Activated T-cell treated with anti-CD3 and anti-CD28 coated beads for 1 hour (primary cell): ENCODE results near the gene SPDYE6.
"Not testable (repeated sequence)": the region's sequence is repeated elsewhere in the genome, so short reads cannot be mapped to it uniquely, and the experiment has no call there.

Experiments
- DNase-seq: peaks from one replicate; pipeline ENCODE4 v3.0.0-alpha.2; 2020; ENCODE audit warnings: low read depth

SPDYE6 gene

DNA sequence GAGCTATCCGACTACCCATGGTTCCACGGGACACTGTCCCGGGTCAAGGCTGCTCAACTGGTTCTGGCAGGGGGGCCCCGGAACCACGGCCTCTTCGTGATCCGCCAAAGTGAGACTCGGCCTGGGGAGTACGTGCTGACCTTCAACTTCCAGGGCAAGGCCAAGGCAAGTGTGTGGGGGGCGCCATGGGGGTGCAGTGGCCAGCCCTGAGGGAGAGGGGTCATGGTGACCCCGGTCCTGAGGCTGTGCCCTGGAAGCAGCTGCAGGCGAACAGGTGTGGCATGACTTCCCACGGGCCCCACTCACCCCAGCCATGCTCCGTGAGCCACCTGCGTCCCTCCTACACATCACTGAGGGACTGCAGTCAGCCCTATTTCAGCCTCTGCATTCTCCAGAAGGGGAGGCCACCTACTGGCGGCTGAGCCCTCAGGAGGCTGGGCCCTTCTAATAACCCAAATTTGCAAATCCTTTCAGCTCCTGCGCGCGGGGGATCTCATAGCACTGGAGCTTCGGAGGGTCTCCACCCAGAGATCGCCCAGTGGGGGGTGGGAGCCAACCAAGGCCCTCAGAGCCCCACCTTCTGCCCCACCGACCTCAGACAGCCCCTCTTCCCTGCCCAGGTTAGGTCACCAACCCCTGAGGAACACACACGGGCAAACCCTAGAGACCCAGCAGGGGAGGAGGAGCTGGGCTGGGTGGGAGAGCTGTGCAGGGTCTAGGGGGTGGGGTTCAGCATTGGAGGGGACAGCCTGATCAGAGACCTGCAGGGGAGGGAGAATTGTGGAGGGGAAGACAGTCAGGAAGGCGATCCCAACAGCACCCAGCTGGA is 38.8 kb downstream of the SPDYE6 start:
- DNase-seq: no peak

DNA sequence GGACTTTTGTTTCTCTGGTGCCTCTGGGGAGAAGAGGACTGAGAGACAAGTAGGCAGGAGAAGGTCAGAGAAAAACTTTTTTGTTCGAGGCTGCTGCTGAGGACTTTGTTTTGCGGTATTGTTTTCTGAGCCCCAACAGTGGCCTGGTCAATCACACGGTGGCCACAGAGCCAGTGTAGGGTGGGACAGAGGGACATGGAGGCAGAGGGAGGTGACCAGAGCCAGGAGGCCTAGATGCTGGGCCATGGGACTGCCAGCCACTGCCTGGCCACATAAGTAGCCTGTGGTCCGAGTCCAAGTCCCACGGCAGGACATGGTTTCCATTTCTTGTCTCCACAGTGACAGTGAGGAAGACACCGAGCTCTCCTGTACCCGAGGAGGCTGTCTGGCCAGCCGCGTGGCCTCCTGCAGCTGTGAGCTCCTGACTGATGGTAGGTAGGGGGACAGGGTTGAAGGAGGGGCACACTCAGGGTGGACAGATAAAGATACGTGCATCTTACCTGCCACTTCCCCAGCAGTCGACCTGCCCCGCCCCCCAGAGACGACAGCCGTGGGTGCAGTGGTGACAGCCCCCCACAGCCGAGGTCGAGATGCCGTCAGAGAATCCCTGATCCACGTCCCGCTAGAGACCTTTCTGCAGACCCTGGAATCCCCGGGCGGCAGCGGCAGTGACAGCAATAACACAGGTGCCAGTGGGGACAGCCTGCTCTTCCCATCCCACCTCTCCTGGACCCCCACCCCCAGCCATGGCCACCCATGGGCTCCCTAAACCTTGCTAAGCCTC is 42.1 kb downstream of the SPDYE6 start:
- DNase-seq: no peak

DNA sequence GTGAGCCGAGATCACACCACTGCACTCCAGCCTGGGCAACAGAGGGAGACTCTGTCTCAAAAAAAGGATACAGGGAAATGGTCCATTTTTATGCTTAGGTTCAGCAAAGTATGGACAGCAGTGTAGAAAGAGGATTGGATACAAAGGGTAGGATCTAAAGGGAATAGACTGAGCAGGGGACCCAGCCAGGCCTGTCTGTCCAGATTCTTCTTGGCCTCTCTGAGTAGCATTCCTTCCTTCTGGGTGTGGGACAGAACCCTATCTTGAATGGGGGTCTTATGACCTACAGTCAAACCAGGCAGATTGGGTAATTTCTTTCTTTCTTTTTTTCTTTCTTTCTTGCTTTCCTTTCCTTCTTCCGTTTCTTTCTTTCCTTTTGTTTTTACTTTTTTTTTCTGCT is 43.9 kb downstream of the SPDYE6 start:
- DNase-seq: no peak

DNA sequence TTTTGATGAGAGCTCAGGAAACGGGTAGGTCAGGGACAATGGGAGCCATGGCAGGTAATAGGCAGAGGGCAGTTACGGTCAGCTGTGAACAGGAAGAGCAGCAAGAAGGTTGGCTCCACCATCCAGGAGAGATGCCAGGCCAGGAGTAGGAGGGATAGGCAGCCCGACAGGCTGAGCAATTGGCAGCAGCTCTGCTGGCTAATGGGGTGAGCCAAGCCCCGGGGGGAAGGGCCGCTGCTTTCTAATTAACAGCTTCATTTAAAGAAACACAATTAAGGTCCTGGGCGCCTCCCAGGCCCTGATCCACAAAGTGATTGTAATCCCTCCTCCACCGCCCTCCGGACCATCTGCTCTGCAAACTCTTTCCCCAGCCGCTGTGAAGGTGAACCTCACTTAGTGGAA is 45.8 kb downstream of the SPDYE6 start:
- DNase-seq: no peak

DNA sequence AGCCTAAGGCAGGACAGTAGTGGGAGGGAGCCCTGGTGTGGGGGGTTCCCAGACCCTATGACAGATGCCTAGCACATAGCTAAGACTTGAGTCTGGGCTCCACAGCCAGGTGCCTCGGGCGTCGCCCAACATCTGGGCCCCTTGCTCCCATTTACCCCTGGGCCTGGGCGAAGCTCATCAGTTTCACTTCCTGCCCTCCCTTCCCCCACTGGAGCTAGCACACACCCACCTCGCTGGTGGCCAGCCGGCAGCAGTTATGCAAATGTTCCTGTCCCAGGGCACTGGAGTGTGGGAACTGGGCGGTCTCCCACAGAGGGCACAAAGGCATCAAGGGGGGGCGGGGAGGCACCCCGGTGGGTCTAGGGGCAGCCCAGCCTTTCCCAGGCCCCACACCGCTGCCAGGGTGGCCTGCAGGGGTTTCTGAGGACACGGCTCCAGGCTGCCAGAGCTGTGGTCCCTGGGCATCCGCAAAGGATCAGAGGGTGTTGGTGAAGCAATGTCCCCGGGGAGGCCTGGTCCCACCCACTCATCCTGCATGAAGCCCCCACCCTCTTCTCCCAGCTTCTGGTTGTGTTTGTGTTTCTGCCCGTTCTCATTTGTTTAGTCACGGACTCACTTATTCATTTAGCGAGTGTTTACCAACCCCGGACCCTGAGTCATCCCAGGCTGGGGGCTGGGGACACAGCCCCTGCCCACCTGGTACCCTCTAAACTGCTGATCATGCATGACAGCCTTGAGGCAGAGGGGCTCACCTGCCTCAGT is 49.1 kb downstream of the SPDYE6 start:
- no peak for DNase-seq

DNA sequence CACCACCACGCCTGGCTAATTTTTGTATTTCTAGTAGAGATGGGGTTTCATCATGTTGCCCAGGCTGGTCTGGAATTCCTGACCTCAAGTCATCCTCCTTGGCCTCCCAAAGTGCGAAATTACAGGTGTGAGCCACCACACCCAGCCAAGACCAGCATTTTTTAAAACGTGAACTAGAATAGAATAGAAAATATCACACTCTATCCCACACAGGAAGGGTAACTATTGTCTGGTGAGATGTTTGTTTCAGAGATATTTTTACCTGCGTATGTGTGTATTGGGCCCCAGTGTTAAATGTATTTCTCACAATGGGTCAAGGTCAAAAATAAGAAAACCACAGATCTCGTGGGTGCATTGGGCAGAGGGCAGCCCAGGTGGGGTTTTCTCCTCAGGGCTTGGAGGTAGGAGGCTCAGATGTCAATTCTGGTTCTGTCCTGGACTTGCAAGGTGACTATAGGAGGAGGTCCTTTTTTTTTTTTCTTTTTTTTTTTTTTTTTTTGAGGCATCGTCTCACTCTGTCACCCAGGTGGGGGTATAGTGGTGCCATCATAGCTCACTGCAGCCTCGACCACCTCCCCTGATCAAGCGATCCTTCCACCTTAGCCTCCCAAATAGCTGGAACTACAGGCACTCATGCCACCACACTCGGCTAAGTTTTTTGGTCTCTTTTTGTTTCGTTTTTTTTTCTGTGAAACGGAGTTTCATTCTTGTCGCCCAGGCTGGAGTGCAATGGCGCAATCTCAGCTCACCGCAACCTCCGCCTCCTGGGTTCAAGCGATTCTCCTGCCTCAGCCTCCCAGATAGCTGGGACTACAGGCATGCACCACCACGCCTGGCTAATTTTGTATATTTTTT is 50.6 kb downstream of the SPDYE6 start:
- no peak for DNase-seq

DNA sequence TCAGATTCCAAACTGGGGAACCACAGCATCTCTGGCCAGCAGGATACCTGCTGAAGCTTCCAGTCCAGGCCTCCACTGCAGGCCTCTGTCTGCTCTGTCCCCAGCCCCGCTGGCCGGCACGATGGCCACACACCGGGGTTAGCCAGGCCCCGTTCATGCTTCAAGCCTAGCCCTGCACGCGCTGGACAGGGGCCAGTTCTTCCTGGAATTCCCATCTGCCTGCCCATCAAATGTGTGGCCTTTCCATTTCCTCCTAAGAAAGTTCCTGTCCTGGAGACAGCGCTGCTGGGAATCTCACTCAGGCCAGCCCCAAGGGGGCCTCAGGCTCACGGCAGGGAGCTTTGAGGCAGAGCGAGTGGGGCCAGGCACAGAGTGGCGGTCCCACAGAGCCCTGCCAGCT is 51.6 kb downstream of the SPDYE6 start:
- no peak for DNase-seq

DNA sequence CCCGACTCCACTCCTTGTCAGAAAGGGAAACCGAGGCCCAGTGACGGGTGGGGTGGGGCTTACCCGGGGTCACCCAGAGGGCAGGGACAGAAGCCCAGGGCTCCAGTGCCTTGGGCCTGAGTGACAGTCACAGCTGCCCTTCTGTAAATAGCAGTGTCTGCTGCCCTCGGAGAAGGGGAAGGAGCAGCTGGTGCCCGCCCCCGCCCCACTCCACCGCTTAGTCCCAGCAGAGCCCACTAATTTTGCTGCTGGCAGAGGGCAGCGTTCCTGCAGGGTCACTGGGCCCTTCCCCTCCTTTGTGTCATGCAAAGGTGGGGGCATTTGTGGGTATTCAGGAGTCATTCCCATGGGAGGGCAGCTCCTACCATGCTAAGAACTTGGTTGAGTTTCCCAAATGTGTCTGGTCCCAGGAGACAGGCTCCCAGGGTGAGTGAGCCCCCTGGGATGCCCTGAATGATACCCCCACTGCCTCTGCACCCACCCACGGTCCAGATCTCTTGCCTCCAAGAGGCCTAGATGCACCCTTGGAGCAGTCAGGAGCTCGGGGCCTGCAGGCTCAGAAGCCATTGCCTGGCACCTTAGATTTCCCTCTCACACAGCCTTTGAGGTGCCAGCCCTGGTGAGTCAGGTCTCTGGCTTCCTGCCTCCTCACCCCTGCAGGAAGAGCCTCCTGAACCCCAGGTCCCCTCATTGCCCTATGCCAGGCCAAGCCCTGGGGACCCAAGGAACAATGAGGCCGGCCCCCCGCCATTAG is 52.4 kb downstream of the SPDYE6 start:
- no peak for DNase-seq

DNA sequence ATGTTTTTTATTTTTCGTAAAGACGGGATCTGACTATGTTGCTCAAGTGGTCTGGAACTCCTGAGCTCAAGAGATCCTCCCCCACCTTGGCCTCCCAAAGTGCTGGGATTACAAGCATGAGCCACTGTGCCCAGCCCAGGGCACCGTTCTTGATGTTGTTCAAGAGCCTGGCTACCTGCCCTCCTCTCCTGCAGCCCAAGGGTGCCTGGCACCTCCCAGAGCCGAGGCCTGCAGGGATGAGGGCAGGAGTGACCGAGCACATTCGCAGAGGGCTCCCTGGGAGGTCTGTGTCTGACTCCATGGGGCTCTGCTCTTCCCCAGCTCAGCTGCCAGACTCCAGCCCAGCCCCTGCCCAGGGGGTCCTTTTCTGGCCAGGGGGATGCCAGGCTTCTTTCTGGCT is 54.2 kb downstream of the SPDYE6 start:
- no peak for DNase-seq

DNA sequence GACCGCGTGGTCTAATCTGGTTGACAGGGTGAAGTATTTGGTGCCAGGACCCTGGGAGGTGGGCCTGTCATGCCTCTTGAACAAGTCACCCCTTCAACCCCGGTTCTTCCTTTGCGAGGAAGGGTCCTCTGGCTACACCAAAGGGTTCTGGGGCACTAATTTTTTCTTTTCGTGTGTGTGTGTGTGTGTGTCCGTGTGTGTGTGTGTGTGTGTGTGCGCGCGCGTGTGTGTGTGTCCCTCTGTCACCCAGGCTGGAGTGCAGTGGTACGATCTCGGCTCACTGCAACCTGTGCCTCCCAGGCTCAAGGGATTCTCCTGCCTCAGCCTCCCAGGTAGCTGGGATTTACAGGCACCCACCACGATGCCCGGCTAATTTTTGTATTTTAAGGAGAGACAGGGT is 54.9 kb downstream of the SPDYE6 start:
- DNase-seq: not testable (repeated sequence)

DNA sequence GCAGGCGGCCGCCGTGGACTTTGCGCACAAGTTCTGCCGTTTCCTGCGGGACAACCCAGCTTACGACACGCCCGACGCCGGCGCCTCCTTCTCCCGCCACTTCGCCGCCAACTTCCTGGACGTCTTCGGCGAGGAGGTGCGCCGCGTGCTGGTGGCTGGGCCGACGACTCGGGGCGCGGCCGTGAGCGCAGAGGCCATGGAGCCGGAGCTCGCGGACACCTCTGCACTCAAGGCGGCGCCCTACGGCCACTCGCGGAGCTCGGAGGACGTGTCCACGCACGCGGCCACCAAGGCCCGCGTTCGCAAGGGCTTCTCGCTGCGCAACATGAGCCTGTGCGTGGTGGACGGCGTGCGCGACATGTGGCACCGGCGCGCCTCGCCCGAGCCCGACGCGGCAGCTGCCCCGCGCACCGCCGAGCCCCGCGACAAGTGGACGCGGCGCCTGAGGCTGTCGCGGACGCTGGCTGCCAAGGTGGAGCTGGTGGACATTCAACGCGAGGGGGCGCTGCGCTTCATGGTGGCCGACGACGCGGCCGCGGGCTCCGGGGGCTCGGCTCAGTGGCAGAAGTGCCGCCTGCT is 55.5 kb downstream of the SPDYE6 start:
- DNase-seq: no peak

DNA sequence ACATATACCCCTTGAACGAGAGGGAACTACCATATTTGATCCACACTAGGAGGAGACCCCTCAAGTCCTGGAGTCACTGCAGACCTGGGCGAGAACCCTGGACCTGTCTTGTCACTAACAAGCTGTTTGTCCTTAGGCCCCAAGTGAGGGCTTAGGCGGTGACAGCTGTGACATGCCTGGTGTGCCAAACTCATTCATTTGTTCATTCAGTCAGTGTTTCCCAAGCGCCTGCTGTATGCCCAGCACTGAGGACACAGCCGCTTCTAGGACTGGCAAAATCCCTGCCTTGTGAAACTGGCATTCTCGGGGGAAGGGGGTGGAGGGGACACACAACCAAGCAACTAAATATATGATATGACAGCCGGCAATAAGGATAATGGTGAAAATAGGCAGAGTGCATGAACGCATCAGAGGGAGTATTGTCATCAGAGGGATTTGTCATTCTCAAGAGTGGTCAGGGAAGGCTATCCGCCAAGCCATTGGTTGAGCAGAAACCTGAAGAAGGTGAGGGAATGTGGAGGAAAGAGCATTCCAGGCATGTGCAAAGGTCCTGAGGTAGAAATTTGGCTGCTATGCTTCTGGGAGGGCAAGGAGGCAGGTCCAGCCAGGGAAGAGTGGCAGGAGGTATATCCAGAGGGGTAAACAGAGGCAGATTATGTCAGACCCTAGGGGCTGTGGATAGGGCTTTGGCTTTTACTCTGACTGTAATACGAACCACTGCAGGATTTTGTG is 58.6 kb downstream of the SPDYE6 start:
- no peak for DNase-seq

DNA sequence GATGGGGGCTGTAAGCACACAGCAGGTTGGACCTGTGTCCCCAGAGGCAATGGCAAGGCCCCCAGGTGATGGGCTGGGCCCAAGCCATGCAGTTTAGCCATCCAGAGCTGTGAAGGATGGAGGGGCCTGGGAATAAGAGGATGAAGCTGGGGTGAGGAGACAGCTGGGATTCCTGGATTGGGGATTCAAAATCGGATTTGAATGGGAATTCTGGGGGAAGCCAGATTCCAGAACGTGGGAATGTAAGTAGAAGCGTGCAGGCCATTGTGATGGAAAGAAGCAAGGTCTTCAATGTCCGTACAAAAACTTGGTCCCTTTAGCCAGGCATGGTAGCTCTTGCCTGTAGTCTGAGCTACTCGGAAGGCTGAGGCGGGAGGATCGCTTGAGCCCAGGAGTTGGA is 59.7 kb downstream of the SPDYE6 start:
- DNase-seq: no peak

DNA sequence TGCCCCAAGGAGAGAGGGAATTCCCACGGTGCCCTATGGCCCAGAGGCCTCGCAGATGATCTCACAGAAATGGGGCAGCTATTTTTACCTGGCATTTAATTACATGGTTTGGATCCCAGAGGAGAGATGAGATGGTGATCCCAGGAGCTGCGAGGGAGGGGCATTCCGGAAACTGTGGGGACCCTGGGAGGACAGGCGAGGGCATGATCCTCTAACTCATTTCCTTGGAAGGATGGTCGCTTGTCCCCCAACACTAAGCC is 60.1 kb downstream of the SPDYE6 start:
- no peak for DNase-seq
